ENCODE results near the gene BCLAF1. TPM values are rescaled to one million over a fixed set of nuclear protein-coding genes. Genes with fewer than 3 reads are reported as not detected.
A peak's percentile ranks its signal among the peaks of the same experiment; 100 is the strongest.

Gene BCLAF1
- total and polyA plus RNA-seq, 9 of the 15 experiments (the other 6 are each of a cell fraction or from before 2014, with no cell fraction given), result 65.4 to 286 (median 165) TPM

- peaks cover 0 to 4% of the 10 kb centered on the region in 2 experiments; a peak in 2 of 5 replicates for H3K4me1 ChIP-seq (replicated peaks in 1 of 2; ENCODE audit: control insufficient read depth in 2 of 2, insufficient read depth in 2 of 2, low read length in 2 of 2)
- no peaks in the 10 kb centered on the region for H4K20me1 ChIP-seq (replicated peaks; ENCODE audit: control insufficient read depth, insufficient read depth, low read length)
- H3K4me2 ChIP-seq (ENCODE audit: insufficient read depth, low read length), result no peak overlapping the region
- FAIRE-seq (no peak), ATAC-seq (no peak), DNase-seq (ENCODE audit: extremely low read depth in 1 of 4, low spot score in 3 of 4) (no peak)
- no peak overlapping the region for H3K4me3 ChIP-seq
- in situ Hi-C loops (cut with MboI) (no loop called here), intact Hi-C loops (cut with micrococcal nuclease) (no loop called here)
- H3K27me3 ChIP-seq (ENCODE audit: control insufficient read depth in 2 of 2, insufficient read depth in 2 of 2, low read length in 2 of 2), result no peaks in the 10 kb centered on the region; a peak in 1 of 5 replicates
- TF ChIP-seq NFIC (IDR thresholded peaks at IDR 0.05) (no peak), MAFG (tag; conservative IDR thresholded peaks at IDR 0.05) (peak; percentile 82), C11orf30 (IDR thresholded peaks at IDR 0.05; ENCODE audit: low read depth) (peak; percentile 74), ZNF316 (IDR thresholded peaks at IDR 0.05) (peak; percentile 86), ZNF121 (CRISPR knock-in tag; conservative IDR thresholded peaks at IDR 0.05) (no peak), NFE2 (IDR thresholded peaks at IDR 0.05; ENCODE audit: low read depth) (peak; percentile 32; the same call in 1 of the 2 replicates), PRPF4 (IDR thresholded peaks at IDR 0.05; ENCODE audit: insufficient read depth, low read depth, low read length, poor library complexity, severe bottlenecking) (no peak), MAFK (IDR thresholded peaks at IDR 0.05; ENCODE audit: low read length) (peak; percentile 56), ATF3 (IDR thresholded peaks at IDR 0.05) (peak; percentile 12; the same call in 1 of the 2 replicates), ATF3 (CRISPR knock-in tag; conservative IDR thresholded peaks at IDR 0.05) (no peak), ZKSCAN8 (CRISPR knock-in tag; IDR thresholded peaks at IDR 0.05) (no peak)
- no peaks in the 10 kb centered on the region for H3K9me3 ChIP-seq (replicated peaks; ENCODE audit: control insufficient read depth, insufficient read depth, low read depth, low read length)
- H3K36me3 ChIP-seq (ENCODE audit: control insufficient read depth, insufficient read depth, low read length), result no peaks in the 10 kb centered on the region
- no peaks in the 10 kb centered on the region for H3K79me2 ChIP-seq (ENCODE audit: control insufficient read depth, insufficient read depth, low read length)
- POLR2A ChIA-PET, result interaction anchor here (2.6 kb wide), 1 partner anchor 14 kb away, joined by 28 read pairs; the partner anchor contains the start of gene BCLAF1
- no peaks in the 10 kb centered on the region for H3K9me1 ChIP-seq (ENCODE audit: control insufficient read depth, insufficient read depth, low read length)
- WGBS (ENCODE audit: insufficient coverage, low coverage, missing lambda C conversion rate), result 34% methylated on average over 4 of the region's 4 CpGs
- H3K27ac ChIP-seq (ENCODE audit: extremely low read depth, low read depth, low read length), result no peak overlapping the region
- H2AFZ ChIP-seq (ENCODE audit: low read depth, low read length), result no peak overlapping the region
- CTCF ChIA-PET (ENCODE audit: low intra/inter-chr PET ratio), result interaction anchor here (0.5 to 0.6 kb wide), 2 partner anchors 402 to 650 kb away, joined by 3 to 4 read pairs; no protein-coding TSS in a partner anchor
- no peak overlapping the region for H3K9ac ChIP-seq (ENCODE audit: insufficient read depth in 1 of 2, low read depth in 2 of 2, low read length in 2 of 2)
- no TSS peak for BruUV-seq (replicated peaks)
These were observed 14.8 kb upstream of the BCLAF1 start for GRCh38 chr6:136304410-136304809.
